Stimulated activated CD4-positive, alpha-beta T cell treated with anti-CD3 and anti-CD28 coated beads, Interleukin-1b, Interleukin-23, amount 100 ng/mL, for 24 hours (primary cell): ENCODE measurements around the gene ZCCHC8.
"Not testable (repeated sequence)": the region's sequence is repeated elsewhere in the genome, so short reads cannot be mapped to it uniquely, and the experiment has no call there.

Experiments
- DNase-seq, 4 experiments: peaks; one replicate each; pipeline ENCODE4 v3.0.0-alpha.2; 2020; ENCODE audit warnings: low read depth in 4 of 4, low spot score in 1 of 4

Gene ZCCHC8

DNA sequence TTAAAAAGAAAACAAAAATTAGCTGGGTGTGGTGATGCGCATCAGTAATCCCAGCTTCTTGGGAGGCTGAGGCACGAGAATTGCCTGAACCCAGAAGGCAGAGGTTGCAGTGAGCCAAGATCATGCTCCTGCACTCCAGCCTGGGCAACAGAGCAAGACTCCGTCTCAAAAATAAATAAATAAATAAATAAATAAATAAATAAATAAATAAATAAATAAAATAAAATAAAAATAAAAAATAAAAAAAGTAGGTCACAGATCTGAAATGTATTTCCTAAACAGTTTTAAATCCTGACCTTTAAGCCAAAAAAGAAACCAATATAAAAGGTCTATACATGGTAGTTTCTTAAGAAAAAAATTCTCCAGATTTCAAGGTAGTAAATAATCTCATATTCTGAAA lies 12.3 kb upstream of the ZCCHC8 start:
- not testable (repeated sequence) for DNase-seq

- DNase-seq = no peak
Measured at GRCh38 chr12:122508163-122508562, 7.4 kb upstream of the ZCCHC8 start.

DNA sequence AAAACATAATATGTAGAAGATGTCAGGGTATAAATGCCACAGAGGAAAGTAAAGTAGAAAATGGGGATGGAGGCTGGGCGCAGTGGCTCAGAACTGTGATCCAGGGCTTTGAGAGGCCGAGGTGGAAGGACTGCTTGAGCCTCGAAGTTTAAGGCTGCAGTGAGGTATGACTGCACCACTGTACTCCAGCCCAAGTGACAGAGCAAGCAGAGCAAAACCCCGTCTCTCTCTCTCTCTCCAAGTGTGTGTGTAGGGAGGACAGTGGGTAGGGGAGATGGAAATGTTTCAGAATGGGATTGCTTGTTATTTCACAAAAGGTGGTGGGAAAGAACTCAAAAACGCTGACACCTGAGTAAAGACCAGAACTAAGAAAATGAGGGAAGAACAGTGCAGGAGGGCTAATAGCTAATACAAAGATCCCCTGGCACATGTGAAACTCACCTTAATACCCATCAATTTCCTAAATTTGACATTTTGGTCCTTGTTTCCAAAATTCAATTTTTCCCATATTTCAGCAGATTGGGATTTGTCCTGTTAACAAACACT lies 5.7 kb upstream of the ZCCHC8 start:
- DNase-seq = no peak

GRCh38 chr12:122505419-122506051 lies 4.8 kb upstream of the ZCCHC8 start:
- DNase-seq = no peak

DNA sequence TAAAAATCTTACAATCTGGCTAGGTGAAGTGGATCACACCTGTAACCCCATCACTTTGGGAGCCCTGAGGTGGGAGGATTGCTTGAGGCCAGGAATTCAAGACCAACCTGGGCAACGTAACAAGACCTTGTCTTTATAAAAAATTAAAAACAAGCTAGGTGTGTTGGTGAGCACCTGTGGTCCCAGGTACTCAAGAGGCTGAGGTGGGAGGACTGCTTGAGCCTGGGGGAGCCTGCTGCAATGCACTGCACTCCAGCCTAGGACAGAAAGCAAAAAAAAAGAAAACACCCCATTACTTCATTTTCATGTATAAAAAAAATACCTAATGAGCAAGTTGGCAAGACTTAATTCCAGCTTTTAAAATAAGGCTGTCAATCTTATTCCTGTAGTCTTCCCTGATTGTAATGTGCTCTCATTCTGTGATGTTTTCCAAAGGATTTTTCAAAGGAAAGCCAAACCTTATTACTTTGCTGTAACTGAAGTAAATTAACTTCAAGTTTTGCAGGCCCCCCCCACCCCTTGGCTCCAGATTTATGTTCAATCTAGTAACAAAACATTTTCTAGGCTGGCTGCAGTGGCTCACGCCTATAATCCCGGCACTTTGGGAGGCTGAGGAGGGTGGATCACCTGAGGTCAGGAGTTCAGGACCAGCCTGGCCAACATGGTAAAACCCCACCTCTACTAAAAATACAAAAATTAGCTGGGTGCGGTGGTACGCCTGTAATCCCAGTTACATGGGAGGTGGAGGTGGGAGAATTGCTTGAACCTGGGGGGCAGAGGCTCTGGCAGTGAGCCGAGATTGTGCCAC lies 3.3 kb upstream of the ZCCHC8 start:
- DNase-seq = no peak

DNA sequence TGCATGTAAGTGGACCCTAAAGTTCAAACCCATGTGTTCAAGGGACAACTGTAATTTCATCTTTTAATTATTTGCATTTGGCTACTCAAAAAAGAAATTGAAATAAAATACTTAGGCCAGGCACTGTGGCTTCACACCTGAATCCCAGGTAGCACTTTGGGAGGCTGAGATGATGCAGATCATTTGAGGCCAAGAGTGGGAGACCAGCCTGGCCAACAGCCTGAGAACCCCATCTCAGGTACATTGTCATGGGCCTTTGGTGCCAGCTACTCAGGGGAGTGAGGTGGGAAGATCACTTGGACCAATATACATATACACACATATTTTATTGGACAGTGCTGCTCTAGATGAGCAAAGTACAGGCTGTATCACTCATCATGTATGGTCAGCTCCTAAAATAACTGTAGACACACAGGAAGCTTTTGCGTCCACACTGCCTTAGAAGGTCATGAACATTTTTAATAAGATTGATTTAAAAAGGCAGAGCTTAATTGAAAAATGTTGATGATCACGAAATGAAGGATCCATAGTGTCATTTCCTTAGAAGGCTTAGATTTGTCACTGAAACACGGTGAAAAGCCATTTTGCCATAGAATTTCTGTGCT lies 2.5 kb upstream of the ZCCHC8 start:
- no peak for DNase-seq

DNA sequence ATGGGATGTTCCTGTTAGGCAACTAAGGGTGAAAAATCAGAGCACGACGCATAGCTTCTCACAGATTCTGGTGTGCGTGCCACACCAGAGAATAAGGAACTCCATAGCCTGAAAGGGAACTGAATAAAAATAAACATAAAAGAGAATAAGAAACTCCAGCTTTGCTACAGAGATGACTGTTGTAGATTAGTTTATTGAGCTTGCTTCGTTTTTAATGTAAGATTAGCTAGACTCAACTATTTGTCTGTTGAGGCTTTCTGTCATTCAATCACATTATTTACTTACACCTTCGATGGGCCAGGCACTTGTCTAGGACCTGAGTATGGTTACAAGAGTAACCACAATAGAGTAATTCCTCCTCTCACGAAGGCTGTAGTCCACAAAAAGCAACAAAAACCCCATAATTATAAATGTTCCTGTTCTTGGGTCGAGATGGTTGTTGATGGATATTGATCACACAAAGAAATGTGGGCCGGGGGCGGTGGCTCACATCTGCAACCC lies 807 bp upstream of the ZCCHC8 start:
- DNase-seq = no peak

DNA sequence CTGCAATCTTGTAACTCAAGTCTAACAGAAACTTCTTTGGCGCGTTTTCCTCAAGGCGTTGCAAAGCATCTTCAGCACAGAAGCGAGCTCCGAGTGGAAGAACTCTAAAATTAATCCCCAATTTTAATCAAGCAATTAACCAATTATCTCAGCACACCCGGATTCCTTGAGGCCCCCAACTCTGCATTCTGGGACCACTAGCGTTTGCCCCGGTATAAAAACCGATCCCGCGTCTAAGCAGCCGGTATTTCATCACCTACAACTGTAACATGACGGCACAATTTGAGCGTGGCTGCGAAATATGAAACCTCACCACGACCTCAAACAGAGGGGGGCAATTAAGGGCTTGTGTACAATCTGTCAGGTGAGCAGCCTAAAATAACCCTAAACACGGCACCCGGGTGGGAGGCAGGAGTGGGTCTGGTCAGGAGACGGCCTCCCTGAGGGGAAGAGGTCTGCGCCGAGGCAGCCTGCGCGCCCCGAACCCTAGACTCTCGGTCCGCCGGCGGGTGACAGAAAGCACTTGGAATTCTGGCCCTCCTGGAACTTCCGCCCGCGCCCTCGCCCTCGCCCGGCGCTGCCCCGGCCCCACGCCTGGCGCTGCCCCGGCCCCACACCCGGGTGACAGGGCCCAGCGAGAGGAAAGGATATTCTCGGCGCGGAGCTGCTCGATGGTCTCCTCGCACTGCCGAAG lies 594 bp downstream of the ZCCHC8 start:
- DNase-seq = peak in 3 of 4 experiments; percentile 5 to 18 (median 14)

DNA sequence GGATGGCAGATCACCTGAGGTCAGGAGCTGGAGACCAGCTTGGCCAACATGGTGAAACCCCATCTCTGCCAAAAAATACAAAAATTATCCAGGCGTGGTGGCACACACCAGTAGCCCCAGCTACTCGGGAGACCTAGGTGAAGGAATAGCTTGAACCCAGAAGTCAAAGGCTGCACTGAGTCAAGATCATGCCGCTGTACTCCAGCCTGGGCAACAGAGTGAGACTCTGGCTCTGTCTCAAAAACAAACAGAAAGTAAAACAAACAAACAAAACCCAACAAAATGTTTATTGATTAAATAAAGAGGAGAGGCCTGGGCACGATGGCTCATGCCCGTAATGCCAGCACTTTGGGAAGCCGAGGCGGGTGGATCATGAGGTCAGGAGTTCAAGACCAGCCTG lies 5.5 kb downstream of the ZCCHC8 start:
- DNase-seq = no peak

DNA sequence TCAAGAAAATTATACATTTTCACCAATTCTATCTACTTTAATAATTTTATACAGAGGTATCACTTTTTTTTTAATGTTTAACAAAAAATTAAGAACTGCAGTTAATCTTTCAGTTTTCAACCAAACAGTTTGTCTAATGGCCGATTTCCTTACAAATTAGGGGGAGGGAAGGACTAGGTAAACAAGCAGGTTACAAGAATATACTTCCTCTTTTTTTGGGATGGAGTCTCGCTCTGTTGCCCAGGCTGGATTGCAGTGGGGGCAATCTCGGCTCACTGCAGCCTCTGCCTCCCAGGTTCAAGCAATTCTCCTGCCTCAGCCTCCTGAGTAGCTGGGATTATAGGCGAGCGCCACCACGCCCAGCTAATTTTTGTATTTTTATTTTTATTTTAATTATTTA lies 7.5 kb downstream of the ZCCHC8 start:
- not testable (repeated sequence) for DNase-seq

- no peak for DNase-seq
Measured at GRCh38 chr12:122491991-122492390, 8.7 kb downstream of the ZCCHC8 start.

DNA sequence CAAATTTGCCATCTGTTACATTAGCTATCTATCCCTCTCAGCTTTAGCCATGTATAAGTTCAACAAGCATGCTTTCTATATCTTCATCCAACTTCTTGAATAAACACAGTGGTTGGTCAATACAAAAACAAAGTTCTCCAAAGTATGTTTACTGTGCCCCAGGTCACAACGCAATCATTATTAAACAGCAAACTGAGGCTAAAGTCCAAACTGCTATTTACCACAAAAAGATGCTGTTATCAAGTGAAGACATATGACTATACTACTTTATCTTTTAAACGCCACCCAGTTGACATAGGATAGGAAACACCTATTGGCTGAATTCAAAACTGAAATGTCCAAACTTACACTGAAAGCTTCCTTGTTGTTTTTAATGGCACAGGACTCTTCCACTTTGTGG lies 11.7 kb downstream of the ZCCHC8 start:
- no peak for DNase-seq

DNA sequence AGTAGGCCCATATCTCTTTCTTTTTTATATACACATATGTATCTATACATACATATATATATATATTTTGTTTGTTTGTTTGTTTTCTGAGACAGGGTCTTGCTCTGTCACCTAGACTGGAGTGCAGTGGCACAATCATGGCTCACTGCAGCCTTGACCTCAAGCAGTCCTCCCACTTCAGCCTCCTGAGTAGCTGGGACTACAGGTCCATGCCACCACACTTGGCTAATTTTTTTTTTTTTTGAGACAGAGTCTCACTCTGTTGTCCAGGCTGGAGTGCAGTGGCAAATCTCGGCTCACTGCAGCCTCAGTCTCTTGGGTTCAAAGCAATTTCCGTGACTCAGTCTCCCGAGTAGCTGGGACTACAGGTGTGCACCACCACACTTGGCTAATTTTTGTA lies 12.9 kb downstream of the ZCCHC8 start:
- DNase-seq = not testable (repeated sequence)

GRCh38 chr12:122486805-122487426 lies 13.8 kb downstream of the ZCCHC8 start:
- no peak for DNase-seq

DNA sequence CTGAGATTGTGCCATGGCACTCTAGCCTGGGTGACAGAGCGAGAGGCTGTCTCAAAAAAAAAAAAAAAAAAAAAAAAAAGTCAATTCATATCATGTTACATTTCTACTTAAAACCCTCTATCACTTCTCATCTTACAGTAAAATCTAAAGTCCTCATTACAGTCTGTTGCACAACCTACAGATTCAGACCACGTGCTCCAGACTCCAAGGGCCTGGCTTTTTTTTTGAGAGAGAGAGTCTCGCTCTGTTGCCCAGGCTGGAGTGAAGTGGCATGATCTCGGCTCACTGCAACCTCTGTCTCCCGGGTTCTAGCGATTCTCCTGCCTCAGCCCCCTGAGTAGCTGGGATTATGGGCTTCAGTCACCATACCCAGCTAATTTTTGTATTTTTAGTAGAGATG lies 14.4 kb downstream of the ZCCHC8 start:
- DNase-seq = not testable (repeated sequence)

DNA sequence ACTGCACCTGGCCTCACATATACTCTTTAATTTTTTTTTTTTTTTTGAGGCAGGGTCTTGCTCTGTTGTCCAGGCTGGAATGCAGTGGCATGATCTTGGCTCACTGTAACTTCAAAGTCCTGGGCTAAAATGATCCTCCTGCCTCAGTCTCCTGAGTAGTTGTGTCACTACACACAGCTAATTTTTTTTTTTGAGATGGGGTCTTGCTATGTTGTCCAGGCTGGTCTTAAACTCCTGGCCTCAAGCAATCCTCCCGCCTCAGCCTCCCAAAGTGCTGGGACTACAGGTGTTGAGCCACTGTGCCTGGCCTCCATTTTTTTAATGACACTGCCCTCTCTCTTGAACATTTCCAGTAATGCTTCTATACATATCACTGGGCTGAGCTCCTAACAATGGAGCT lies 16.3 kb downstream of the ZCCHC8 start:
- not testable (repeated sequence) for DNase-seq

GRCh38 chr12:122483969-122484368 lies 16.8 kb downstream of the ZCCHC8 start:
- no peak for DNase-seq

DNA sequence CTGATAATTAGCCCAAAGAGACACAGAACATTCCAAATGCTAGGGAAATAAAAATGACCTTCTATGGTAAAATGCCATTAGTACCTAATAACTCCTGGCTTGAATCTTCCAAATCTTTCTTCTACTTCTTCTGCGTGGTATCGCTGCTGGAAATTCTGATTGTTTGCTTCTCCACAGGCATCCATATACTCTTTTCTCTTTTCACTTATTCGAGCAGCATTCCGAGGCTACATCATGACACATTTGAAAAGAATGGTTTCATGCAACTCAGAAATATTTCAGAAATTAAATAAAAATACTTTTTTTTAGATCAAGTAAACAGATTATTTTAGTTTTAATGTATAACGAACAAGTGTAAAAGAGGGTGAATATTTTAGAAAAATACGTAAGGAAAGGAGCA lies 18.9 kb downstream of the ZCCHC8 start:
- no peak for DNase-seq

- no peak for DNase-seq
Measured at GRCh38 chr12:122480753-122481152, 20.0 kb downstream of the ZCCHC8 start.

GRCh38 chr12:122474324-122474716 lies 26.4 kb downstream of the ZCCHC8 start:
- no peak for DNase-seq
